Neural progenitor cell (in vitro differentiated cells): ENCODE data around the gene GULP1.

Experiments used
- CTCF ChIP-seq: fragments of 200-600 bp; sonication (generic); IDR thresholded peaks from 2 replicates; pipeline ENCODE4 v1.5.1; 2017; ENCODE audit warnings: antibody characterized with exemption, mild to moderate bottlenecking
- EZH2 ChIP-seq: fragments of 200-600 bp; sonication (generic); IDR thresholded peaks from 2 replicates; pipeline ENCODE4 v1.6.1; 2017; ENCODE audit warnings: antibody characterized with exemption, mild to moderate bottlenecking, moderate library complexity

- TF ChIP-seq CTCF (no peak), EZH2 (no peak)
Observed at GRCh38 chr2:188280811-188281222, 10.9 kb upstream of the GULP1 start.
